Neural cell (in vitro differentiated cells): ENCODE measurements around the gene KLKB1.

Source experiments
- CTCF ChIP-seq: fragments of 450-650 bp; IDR thresholded peaks from 2 replicates; pipeline ENCODE4 v1.5.1; 2014; ENCODE audit warnings: antibody characterized with exemption, mild to moderate bottlenecking, moderate library complexity; ENCODE audit not compliant: poor library complexity, severe bottlenecking
- EZH2 ChIP-seq: fragments of 200-600, 300-800 bp; shearing (Covaris generic), sonication (generic); IDR thresholded peaks from 2 replicates; pipeline ENCODE4 v1.6.1; 2014; ENCODE audit warnings: antibody characterized with exemption, low read length, borderline replicate concordance, mild to moderate bottlenecking; ENCODE audit not compliant: insufficient read depth, poor library complexity, severe bottlenecking

DNA sequence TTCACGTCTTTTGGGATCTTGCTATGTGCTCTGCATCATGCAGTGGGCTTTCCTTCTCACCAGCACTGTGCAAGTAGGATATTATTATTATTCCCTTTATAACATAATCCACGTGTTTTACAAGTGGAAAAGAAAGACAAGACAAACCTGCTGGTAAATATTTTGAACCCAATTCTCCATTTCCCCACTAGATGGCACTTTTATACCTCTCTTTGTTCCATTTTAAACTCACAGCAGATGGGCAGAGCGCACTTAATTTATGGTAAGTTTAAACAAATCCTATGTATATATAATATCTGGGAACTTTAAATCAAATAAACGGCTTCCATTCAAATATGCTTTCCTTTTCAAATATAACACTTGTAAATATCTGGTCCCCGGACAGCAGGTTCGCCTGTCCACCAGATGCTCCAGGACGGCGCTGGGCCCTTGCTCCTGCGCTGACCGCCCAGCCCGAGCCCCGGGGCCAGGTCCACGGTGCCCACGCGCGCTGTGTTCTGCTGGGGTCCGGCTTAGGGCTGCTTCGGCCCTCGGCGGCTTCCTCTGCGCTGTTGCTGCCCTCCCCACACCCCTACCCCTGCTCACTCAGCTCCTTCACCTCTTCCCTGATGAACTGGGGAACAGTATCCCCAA is 69.8 kb downstream of the KLKB1 start:
- TF ChIP-seq EZH2 (no peak), CTCF (peak; percentile 86)
